Stromal cell of bone marrow (primary cell): ENCODE data around the gene FATE1.

ENCODE experiments used
- DNase-seq: peaks from one replicate; pipeline ENCODE4 v3.0.0-alpha.2; 2012; ENCODE audit warnings: low read depth

The FATE1 gene

DNA sequence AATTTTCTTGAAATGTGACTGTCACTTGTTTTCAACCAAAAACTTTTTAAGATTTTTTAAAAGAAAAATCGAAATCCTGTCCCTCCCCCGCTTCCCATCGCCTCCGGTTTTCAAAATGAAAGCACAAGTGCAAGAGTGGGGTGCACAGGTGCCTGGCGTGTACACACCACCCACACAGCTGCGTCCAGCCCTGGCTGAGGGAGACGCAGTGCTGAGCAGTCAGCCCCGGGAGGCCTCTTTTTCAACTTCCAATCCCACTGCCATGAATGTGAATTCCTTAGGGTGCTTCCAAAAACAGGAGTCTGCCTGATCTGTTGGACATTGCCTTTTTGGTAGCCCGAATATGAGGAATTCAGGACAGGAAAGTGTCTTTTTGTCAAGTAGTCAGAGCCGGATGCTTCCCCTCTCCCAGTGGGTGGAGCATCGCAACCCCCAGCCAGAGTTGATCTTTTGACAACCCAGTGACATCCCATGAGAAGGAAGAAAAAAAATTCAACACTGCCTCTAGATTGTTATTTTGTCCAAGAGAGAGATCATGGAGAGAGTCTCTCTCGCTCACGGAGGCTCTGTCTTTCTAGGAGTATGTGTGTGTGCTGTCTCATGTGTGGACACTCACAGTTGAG, 11.7 kb upstream of the FATE1 start:
- DNase-seq = no peak

DNA sequence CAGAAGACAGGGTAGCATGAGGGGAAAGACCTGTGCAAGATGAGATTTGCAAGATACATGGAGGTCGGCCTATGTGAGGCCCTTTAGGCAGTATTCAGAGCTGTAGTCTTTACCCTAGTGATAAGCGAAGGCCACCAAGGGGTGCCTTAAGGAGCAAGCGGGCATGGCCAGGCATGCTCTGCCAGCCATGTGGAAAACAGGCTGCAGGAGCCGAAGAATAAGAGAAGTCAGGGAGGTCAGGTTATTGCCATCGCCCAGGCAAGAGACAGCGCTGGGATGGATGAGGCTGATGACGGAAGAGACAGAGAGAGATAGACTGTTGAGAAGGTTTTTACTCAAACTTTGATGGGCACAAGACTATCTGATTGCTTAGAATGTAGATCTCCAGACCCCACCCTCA, 7.0 kb upstream of the FATE1 start:
- DNase-seq = no peak

DNA sequence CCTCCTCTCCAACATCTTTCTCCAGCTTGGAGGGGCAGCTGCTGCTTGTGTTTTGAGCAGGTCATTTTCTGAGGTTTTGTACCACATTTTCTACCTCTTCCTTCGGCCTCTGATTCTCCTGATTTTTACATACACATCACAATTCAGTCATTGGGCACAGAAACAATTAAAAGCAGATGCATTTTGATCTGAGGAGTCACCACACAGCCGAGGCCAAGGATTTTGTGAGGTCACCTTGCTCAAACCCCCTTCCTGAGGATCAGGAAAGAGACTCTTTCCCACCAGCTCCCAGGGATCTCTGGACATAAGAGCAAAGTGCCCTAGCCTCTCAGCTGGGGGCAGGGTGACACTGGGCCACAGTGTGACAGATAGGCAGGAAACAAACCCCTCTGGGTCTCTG, 5.4 kb upstream of the FATE1 start:
- DNase-seq = no peak

DNA sequence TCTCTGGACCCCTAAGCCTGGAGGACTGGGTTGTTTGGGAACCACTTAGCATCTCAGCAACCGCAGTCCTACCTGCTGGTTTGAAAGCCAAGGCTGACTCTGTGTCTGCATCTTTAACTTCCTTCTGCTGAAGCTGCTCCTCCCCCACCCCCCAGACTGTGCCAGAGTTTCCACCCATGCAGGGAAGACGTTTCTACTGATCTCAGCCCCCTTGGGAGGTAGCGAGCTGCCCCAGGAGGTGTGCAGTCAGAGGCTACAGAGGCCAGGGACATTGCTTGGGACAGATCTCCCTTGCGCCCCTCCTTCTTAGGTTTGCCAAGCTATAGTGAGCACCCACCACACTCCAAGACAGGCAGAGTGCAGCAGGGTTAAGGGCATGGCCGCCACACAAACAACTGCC, 4.7 kb upstream of the FATE1 start:
- DNase-seq = no peak

DNA sequence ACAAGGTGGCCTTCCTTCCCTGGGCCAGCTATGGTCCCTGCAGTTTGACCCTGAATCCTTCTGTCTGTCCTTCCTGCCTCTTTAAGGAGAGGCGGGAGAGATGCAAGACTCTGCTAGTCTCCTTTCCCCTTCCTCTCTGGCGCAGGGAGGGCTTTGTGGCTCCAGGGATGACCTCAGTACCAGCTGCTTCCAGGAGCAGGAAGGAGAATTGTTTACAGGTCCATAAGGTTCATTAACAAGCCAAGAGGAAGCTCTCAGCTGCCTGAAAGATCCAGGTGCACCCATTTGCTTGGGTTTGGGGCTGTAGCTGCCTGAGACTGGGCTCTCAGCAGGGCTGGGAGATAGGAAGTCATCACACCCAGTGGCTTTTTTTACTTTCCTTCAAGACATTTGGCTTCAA, 4.0 kb upstream of the FATE1 start:
- no peak for DNase-seq

DNA sequence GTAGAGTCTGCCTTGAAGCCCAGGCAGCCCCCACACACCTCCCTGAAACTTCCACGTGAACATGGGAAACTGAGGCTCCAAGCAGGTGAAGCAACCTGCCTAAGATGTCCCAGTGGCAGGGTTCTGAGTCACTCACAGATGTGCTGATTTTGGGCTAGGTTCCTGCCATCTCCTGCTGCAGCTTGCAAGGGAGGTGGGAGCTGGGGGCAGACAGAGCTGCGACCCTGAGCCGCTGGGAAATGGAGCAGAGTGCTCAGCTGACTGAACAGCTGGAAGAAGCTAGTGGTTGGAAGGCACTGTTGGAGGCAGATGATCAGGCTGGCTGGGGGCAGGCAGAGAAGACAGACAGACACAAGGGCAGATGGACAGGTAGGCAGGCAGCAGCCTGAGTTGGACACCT, 3.6 kb upstream of the FATE1 start:
- no peak for DNase-seq

DNA sequence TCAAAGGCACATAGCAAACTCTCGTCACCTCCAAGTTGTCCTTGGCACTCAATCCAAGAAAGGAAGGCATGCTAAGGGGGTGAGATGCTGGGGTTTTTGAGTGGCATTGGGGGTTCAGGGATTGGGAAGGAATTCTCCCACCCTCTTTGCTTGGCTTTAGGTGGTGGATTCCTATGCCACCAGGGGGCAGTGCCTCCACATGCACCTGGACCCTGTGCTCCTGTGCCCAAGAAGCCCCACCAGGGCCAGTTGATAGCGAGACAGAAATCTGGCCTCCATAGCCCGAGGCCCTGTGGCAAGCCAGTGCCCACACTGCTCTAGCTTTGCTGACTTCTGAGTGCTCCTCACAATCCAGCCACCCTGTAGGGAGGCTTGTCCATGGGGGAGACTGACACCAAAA, 2.0 kb upstream of the FATE1 start:
- no peak for DNase-seq

DNA sequence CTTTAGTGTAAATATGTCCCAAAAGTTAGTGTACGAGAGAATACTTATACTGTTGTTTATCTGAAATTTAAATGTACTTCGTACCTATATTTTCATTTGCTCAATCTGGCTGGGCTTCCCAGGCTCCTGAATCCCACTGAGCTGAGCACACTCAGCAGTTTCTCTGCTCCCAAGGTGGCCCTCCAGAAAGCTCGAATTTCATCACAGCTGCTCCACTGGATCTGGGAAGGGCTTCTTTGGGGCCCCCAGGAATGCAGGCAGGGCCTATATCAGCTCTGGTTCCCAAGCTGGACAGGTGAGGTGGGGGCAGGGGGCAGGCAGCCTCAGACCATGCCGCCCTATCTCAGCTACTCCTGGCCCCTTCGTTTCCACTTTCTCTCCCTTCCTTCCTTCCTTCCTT, 1.5 kb upstream of the FATE1 start:
- DNase-seq = no peak

DNA sequence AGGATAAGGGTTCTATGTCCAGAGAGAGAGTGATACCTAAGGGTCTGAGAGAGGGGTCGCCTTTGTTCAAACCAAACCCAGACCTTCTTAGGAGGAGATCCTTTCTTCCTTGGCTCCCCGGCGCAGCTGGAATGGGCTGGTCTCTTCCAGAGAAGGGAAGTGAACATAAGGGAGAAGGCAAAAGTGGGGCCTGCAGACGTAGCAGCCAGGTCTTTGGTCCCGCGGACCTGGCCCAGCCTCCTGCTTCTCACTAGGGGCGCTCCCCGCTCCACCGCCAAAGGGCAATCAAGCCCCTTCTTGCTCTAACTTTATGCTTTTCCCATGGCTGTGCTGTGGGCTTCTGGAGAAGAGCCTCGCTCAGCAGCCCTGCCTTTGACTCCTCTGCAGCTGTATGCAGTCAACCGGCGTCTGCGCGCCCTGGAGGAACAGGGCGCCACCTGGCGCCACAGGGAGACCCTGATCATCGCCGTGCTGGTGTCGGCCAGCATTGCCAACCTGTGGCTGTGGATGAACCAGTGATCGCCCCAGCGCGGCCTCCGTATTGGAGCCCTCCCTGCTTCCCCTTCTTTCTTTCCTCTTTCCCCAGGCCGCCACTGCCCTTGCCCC, 6.5 kb downstream of the FATE1 start:
- no peak for DNase-seq

DNA sequence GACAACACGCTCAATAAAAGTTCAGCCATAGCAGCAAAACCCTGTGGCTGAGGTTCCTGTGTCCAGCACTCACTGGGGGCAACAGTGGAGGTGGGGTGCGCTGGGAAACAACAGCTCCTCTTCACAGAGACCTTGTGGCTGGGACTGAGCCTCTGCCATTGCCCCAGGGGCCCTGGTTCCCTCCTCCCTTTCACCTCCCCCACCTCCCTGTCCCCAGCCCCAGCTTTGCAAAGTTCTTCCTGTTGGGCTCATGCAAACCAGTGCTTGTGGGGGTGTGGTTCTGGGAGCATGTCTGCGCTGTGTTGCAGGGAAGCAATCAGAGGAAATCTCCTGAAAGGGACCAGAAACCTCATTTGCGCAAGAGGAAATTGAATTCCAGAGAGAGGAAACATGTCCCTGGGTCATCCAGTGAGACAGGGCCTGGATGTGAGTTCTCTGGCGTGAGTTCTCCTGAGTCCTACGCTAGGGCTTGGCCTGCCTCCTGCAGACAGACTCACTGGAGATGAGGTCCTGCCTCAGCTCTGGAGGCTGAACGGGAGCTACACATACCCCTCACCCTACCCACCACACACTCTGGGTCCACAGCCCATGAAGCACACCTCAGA, 7.4 kb downstream of the FATE1 start:
- DNase-seq = no peak

DNA sequence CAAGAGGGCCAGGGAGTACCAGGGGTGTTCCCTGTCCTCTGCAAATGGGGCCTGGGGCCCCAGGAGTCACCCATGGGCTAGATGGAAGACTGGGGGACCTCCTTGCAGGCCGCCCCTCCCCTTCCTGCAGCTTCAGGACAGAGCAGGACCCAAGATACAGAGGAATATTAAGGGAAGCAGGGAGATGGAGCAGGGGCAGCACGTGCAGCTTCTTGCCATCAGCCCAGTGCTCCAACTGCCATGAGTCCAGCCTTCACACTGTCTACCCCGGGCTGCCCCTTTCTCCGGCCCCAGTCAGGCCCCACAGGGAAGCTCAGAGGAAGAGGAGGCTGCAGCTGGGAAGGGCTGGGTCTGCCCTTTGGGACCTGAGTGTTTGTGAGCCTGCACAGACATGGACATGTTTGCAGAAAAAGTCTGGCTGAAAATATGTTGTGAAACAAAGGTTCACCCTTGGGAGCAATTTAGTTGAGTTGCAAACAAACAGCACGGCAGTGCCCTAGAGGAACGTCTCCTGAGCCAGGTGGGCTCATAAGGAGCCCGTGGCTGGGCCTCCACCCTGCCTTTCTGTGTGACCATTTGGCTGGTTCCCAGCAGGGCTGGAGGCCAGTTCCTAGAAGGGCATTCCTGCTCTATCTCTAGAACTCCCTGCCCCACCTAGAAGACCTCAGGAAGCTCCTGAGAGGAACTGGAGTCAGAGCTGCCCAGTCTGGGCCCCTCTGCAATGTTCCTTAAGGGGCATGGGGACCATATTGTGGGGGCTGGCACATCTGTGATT, 8.9 kb downstream of the FATE1 start:
- DNase-seq = no peak

DNA sequence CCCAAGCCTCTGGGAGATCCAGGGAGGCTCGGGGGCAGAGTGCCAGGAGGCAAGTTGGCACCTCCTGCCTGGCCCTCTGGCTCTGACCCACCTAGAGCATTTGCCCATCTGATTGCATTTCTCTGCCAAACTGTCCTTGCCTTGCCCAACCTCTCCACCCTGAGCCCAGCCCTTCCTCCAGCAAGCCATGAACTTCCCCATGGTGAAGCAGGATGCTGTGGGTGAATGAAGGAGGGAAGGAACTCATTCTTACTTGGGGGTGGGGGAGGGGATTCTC, 9.4 kb downstream of the FATE1 start:
- no peak for DNase-seq

DNA sequence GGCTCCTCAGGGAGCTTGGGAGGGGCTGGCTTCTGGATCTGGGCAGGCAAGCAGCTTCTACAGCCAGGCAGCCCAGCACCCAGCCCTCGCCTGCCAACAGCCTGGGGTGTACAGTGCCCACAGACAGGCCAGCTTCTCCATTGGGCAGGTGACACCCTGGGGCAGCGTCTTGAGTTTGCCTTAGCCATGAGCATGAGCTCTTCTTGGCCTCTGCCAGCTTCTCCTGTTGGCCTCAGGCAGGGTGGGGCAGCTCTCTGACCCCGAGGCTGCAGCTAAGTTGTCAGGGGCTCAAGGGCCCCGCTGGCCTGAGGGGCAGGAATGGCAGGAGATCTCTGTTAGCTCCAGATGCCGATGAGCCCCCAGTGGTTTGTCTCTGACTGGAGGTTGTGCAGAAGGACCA, 10.9 kb downstream of the FATE1 start:
- no peak for DNase-seq

DNA sequence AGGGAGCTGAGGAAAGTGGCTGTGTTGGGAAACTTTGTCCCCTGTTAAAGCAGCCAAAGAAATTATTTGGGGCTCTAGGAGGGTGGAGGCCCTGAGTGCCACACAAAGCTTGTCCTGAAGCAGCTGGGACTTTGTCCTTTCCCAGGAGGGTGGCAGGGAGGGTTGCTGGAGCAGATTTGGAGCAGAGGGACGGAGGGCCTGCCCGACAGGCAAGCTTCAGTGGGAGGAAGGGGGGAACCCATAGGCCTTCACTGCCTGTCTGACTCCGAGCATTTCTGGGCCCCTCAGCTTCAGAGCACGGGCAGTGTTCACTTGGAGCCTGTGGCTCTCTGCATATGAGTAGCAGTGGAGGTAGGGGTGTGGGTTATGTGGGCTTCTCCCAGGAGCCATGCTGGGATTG, 11.5 kb downstream of the FATE1 start:
- DNase-seq = no peak

DNA sequence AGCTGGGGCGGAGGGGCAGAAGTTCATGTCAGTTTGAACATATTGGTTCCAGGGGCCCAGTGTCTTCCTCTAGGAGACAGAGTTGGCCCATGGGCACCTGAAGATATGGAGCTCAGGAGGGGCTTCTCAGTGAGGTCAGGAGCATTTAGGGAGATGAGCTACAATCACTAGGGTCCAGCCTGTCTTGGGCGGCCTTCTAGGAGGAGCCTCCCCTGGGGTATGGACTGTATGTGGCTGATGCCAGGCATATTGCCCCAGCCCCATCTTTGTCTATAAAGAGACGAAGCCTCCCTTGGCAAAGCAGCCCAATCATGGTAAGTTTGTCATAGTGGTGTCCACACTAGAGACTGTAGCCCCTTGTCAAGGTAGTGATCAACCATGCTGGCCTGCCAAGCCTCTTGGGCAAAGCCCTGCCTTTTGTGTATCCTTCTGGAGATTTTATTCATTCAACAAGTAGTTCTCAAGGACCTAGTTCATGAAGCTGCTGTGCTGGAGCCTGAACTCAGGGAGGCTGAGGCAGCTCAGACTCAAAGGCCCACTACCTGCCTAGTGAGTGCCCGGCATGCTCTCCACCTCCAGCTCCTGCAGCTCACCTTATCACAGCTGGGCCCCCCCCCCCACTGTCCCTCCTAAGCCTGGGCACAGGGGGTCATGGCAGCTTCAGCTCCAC, 13.4 kb downstream of the FATE1 start:
- DNase-seq = no peak

DNA sequence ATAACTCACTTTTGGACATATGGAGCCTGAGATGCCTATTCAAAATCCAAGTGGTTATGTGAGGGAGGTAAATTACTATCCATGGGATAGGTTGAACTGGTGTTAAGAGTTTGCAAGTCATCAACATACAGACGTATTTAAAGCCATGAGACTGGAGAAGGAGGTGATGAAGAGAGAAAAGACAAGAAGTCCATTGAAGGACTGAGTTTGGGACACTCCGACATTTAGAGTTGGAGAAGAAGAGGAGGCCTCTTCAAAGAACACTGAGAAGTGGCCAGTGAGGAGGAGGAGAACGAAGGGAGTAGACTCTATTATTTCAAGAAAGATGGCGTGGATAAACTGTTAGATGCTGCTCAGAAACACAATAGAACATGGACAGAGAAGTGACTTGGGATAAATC, 18.6 kb downstream of the FATE1 start, which contains the start of gene CNGA2:
TSS of gene CNGA2 (plus strand) at position 301 of the 400 bp plus-strand sequence. CDS start 3,738 bp downstream, outside the sequence.
- DNase-seq = no peak

DNA sequence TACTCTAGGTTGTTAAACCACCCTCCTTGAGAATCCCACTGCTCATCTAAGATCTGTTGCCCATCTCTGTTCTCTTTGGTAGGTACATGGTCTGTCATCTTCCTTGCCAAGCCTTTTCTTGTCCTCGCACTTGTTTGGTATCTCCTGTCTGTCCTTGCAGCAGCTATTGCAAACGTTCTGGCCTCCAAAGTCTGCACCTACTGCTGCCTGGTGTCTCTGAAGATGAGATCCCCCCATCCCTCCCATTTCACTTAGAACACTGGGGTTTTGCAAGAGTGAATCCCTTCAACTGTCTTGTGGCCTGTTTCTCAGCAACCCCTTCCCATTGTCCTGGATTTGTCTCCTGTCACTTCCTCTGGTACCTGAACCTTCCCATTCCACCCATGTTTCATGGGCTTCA, 19.4 kb downstream of the FATE1 start:
- no peak for DNase-seq

DNA sequence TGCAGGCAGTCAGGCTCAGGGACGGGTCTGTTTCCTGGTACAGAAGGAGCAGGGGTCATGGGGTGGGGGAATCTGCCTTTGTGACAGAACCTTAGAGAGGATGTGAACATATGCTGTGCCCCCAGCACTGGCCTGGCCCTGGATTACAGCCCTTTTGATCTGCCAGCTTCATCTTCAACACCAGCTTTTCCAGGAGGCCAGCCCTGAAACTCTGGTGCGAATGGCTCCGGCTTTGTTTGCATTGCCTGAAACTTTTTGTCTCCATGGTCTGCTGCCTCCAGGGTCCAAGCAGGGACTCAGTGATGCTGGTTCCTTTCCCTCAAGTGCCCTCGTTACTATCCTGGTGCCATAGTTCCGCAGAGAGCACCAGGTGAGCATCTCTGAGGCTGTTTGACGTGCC, 20.9 kb downstream of the FATE1 start:
- DNase-seq = no peak

DNA sequence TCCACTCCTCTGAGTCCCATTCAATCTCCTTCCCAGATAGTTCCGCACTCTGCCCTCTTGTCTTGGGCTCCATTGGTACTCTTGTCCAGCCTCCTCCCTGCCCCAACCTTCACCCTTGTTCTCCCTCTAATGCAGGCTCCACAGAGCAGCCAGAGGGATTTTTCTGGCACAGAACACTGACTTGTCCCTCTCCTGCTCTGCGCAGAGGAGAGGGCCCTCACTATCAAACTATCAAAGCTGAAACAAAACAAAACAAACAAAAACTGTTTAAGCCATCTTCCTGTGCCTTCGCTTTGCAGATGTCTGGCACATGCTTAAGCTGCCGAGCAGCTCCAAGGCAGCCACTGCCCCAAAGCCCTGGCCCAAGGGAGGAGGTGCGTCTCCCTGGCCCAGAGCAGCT, 21.7 kb downstream of the FATE1 start:
- DNase-seq = no peak

DNA sequence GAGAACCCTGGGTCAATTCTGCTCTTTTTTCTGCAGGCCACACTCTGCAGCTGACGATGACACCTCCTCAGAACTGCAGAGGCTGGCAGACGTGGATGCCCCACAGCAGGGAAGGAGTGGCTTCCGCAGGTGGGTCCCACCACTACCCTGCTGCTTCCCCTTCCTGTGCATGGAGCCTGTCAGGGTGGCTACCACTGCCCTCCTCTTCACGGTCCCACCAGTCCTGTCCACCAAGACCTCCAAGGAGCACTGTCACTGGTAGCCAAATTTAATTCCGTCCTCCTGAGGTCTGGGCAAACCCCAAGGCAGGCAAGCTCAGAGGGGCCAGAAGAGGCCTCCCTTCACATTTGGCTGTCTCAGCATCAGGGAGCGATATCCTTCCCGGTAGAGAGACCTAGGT, 22.9 kb downstream of the FATE1 start:
- no peak for DNase-seq

DNA sequence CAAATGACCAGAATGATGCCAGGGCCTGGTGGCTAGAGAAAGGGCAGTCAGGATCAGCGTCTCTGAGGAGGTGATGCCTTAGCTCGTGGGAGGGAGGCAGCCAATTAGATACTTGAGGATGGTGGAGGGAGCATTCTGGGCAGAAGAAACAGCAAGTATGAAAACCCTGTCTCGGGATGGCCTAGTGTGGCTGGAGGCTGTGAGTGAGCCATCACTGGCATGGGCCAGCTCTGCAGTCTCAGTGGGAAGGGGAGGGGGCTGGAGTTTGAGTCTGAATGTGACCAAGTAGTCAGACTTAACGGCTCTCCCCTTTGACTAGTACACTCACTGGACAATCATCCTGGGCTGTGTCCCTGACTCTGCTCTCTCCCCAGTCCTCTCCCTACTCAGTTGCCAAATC, 25.8 kb downstream of the FATE1 start:
- no peak for DNase-seq

DNA sequence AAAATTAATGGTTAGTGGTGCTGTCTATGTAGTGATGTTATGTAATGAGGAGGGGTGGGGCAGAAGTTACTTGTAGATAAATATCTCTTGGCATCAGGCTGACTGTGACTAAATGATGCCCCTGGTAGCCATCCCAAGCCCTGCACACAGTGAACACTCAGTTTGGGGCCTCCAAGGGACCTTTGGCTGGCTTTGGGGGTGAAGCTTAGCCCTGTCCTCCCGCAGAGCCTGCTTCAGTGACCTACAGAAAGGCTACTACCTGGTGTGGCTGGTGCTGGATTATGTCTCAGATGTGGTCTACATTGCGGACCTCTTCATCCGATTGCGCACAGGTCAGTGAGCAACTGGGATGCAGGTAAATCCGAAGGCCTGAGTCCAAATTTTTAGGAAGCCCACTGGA, 26.5 kb downstream of the FATE1 start:
- DNase-seq = no peak
